Neural progenitor cell (in vitro differentiated cells): ENCODE results near the gene CPLX1. TPM values are rescaled to one million over a fixed set of nuclear protein-coding genes. Genes with fewer than 3 reads are reported as not detected.

ENCODE experiments used
- DNase-seq: peaks from one replicate; pipeline ENCODE4 v3.0.0-alpha.2; 2016; ENCODE audit warnings: low spot score
- H2AFZ ChIP-seq: fragments of 200-600 bp; sonication (generic); replicated peaks from 2 replicates; pipeline ENCODE4 v1.6.1; 2016; ENCODE audit warnings: antibody characterized with exemption
- H3F3A ChIP-seq: fragments of 200-600 bp; sonication (generic); 2 replicates; pipeline ENCODE4 v1.6.1; 2016; ENCODE audit warnings: antibody characterized with exemption, low read depth
- H3K27ac ChIP-seq: fragments of 200-600 bp; sonication (generic); 2 replicates; pipeline ENCODE4 v1.5.1; 2016; ENCODE audit warnings: mild to moderate bottlenecking
- H3K27me3 ChIP-seq: fragments of 200-600 bp; sonication (generic); 2 replicates; pipeline ENCODE4 v1.6.1; 2016; ENCODE audit warnings: mild to moderate bottlenecking, moderate library complexity
- H3K36me3 ChIP-seq: fragments of 200-600 bp; sonication (generic); 2 replicates; pipeline ENCODE4 v1.5.1; 2016
- H3K4me1 ChIP-seq: fragments of 200-600 bp; sonication (generic); 2 replicates; pipeline ENCODE4 v1.6.1; 2016; ENCODE audit warnings: mixed run types
- H3K4me2 ChIP-seq: fragments of 200-600 bp; sonication (generic); 2 replicates; pipeline ENCODE4 v1.6.1; 2016
- H3K4me3 ChIP-seq: fragments of 200-600 bp; sonication (generic); 2 replicates; pipeline ENCODE4 v1.5.1; 2016
- H3K79me2 ChIP-seq: fragments of 200-600 bp; sonication (generic); 2 replicates; pipeline ENCODE4 v1.6.1; 2016; ENCODE audit warnings: low read depth
- H3K9ac ChIP-seq: fragments of 200-600 bp; sonication (generic); 2 replicates; pipeline ENCODE4 v1.6.1; 2016
- H3K9me3 ChIP-seq: fragments of 200-600 bp; sonication (generic); 2 replicates; pipeline ENCODE4 v1.5.1; 2016; ENCODE audit warnings: low read depth
- H4K20me1 ChIP-seq: fragments of 200-600 bp; sonication (generic); 2 replicates; pipeline ENCODE4 v1.6.1; 2016; ENCODE audit warnings: low read depth
- H3K27ac Mint-ChIP-seq: 3 replicates; pipeline ENCODE4 v1.8.0; 2021; ENCODE audit warnings: mixed read lengths
- H3K27me3 Mint-ChIP-seq: 2 replicates; pipeline ENCODE4 v1.8.0; 2022; ENCODE audit warnings: low read depth, mild to moderate bottlenecking, inconsistent platforms, moderate library complexity, mixed read lengths; ENCODE audit not compliant: insufficient read depth
- H3K36me3 Mint-ChIP-seq: 3 replicates; pipeline ENCODE4 v1.8.0; 2021; ENCODE audit warnings: mixed read lengths
- H3K4me1 Mint-ChIP-seq: 3 replicates; pipeline ENCODE4 v1.8.0; 2021; ENCODE audit warnings: mixed read lengths
- H3K4me3 Mint-ChIP-seq: 3 replicates; pipeline ENCODE4 v1.8.0; 2021; ENCODE audit warnings: mild to moderate bottlenecking, moderate library complexity, mixed read lengths
- H3K9me3 Mint-ChIP-seq: 3 replicates; pipeline ENCODE4 v1.8.0; 2020; ENCODE audit warnings: mixed read lengths
- CTCF ChIP-seq: fragments of 200-600 bp; sonication (generic); IDR thresholded peaks from 2 replicates; pipeline ENCODE4 v1.5.1; 2017; ENCODE audit warnings: antibody characterized with exemption, mild to moderate bottlenecking
- EZH2 ChIP-seq: fragments of 200-600 bp; sonication (generic); IDR thresholded peaks from 2 replicates; pipeline ENCODE4 v1.6.1; 2017; ENCODE audit warnings: antibody characterized with exemption, mild to moderate bottlenecking, moderate library complexity
- EZH2phosphoT487 ChIP-seq: fragments of 200-600 bp; sonication (generic); IDR thresholded peaks from 2 replicates; pipeline ENCODE4 v1.6.1; 2017; ENCODE audit warnings: antibody characterized with exemption
- total RNA-seq: library from RNA; depleted of rRNA; stranded (reverse); fragments of >200 nt; gene quantifications from 2 replicates; pipeline ENCODE4 v1.2.3, GENCODE V29; 2015; ENCODE audit warnings: low replicate concordance

CPLX1 gene
- total RNA-seq, 1 donor from 2014 or later, result not detected

- no peak for DNase-seq
- no peaks in the 10 kb centered on the region for H3K36me3 Mint-ChIP-seq
- H3K9me3 ChIP-seq, result no peaks in the 10 kb centered on the region
- no peak overlapping the region for H3K9ac ChIP-seq
- no peaks in the 10 kb centered on the region for H3K36me3 ChIP-seq
- H3K79me2 ChIP-seq, result no peaks in the 10 kb centered on the region
- no peaks in the 10 kb centered on the region for H3K4me1 Mint-ChIP-seq
- no peak overlapping the region for H3K4me3 Mint-ChIP-seq
- H3F3A ChIP-seq, result peaks cover 3% of the 10 kb centered on the region
- no peak for TF ChIP-seq CTCF
- no peak for TF ChIP-seq EZH2
- no peak for TF ChIP-seq EZH2phosphoT487
- peaks cover 13% of the 10 kb centered on the region for H3K27me3 Mint-ChIP-seq
- H3K27ac ChIP-seq, result no peak overlapping the region
- no peaks in the 10 kb centered on the region for H3K9me3 Mint-ChIP-seq
- H3K4me2 ChIP-seq, result no peak overlapping the region
- H3K4me1 ChIP-seq, result peaks cover 7% of the 10 kb centered on the region
- no peak overlapping the region for H3K4me3 ChIP-seq
- no peak overlapping the region for H2AFZ ChIP-seq
- peaks cover 48% of the 10 kb centered on the region for H3K27me3 ChIP-seq
- no peak overlapping the region for H3K27ac Mint-ChIP-seq
- peaks cover 22% of the 10 kb centered on the region for H4K20me1 ChIP-seq
Measured at GRCh38 chr4:830601-831482, 4.9 kb upstream of the CPLX1 start.

GRCh38 chr4:829761-830600 lies 4.1 kb upstream of the CPLX1 start:
- peaks cover 57% of the 10 kb centered on the region for H3K27me3 ChIP-seq
- no peak overlapping the region for H3K4me3 ChIP-seq
- H2AFZ ChIP-seq, result no peak overlapping the region
- H4K20me1 ChIP-seq, result peaks cover 27% of the 10 kb centered on the region
- H3F3A ChIP-seq, result peaks cover 3% of the 10 kb centered on the region
- no peaks in the 10 kb centered on the region for H3K9me3 Mint-ChIP-seq
- no peak overlapping the region for H3K4me2 ChIP-seq
- no peak overlapping the region for H3K27ac Mint-ChIP-seq
- H3K27me3 Mint-ChIP-seq, result peaks cover 16% of the 10 kb centered on the region
- H3K9me3 ChIP-seq, result no peaks in the 10 kb centered on the region
- H3K36me3 Mint-ChIP-seq, result no peaks in the 10 kb centered on the region
- H3K36me3 ChIP-seq, result no peaks in the 10 kb centered on the region
- H3K4me3 Mint-ChIP-seq, result no peak overlapping the region
- H3K4me1 ChIP-seq, result peaks cover 7% of the 10 kb centered on the region
- H3K27ac ChIP-seq, result no peak overlapping the region
- no peaks in the 10 kb centered on the region for H3K4me1 Mint-ChIP-seq
- DNase-seq, result no peak
- no peak for TF ChIP-seq EZH2phosphoT487
- TF ChIP-seq CTCF, result no peak
- no peak for TF ChIP-seq EZH2
- no peak overlapping the region for H3K9ac ChIP-seq
- H3K79me2 ChIP-seq, result no peaks in the 10 kb centered on the region

GRCh38 chr4:829291-829690 lies 3.4 kb upstream of the CPLX1 start:
- Histone ChIP-seq H4K20me1 (peaks cover 34% of the 10 kb centered on the region), H3K27ac (no peak overlapping the region), H3K4me1 (peaks cover 7% of the 10 kb centered on the region), H3K9me3 (no peaks in the 10 kb centered on the region), H3K9ac (no peak overlapping the region), H3K79me2 (no peaks in the 10 kb centered on the region), H3F3A (peaks cover 3% of the 10 kb centered on the region), H3K4me2 (no peak overlapping the region), H3K4me3 (no peak overlapping the region), H3K27me3 (peaks cover 64% of the 10 kb centered on the region), H2AFZ (no peak overlapping the region), H3K36me3 (no peaks in the 10 kb centered on the region)
- DNase-seq, result no peak
- no peaks in the 10 kb centered on the region for H3K9me3 Mint-ChIP-seq
- TF ChIP-seq EZH2phosphoT487 (no peak), EZH2 (no peak), CTCF (no peak)
- H3K27ac Mint-ChIP-seq, result no peak overlapping the region
- no peaks in the 10 kb centered on the region for H3K36me3 Mint-ChIP-seq
- no peaks in the 10 kb centered on the region for H3K4me1 Mint-ChIP-seq
- H3K27me3 Mint-ChIP-seq, result peaks cover 23% of the 10 kb centered on the region
- H3K4me3 Mint-ChIP-seq, result no peak overlapping the region
